GM21381 (cell line): Measurements from ENCODE around the gene RNF213.
"Not testable (repeated sequence)": the region's sequence is repeated elsewhere in the genome, so short reads cannot be mapped to it uniquely, and the experiment has no call there.

Experiments
- ATAC-seq: cut with Tn5 transposase; IDR thresholded peaks from one replicate; pipeline ENCODE4 v1.9.1; 2021; ENCODE audit warnings: mild to moderate bottlenecking, moderate library complexity; ENCODE audit not compliant: unreplicated experiment

Gene RNF213

GRCh38 chr17:80316431-80316830 lies 55.8 kb downstream of the RNF213 start:
- ATAC-seq, result no peak

DNA sequence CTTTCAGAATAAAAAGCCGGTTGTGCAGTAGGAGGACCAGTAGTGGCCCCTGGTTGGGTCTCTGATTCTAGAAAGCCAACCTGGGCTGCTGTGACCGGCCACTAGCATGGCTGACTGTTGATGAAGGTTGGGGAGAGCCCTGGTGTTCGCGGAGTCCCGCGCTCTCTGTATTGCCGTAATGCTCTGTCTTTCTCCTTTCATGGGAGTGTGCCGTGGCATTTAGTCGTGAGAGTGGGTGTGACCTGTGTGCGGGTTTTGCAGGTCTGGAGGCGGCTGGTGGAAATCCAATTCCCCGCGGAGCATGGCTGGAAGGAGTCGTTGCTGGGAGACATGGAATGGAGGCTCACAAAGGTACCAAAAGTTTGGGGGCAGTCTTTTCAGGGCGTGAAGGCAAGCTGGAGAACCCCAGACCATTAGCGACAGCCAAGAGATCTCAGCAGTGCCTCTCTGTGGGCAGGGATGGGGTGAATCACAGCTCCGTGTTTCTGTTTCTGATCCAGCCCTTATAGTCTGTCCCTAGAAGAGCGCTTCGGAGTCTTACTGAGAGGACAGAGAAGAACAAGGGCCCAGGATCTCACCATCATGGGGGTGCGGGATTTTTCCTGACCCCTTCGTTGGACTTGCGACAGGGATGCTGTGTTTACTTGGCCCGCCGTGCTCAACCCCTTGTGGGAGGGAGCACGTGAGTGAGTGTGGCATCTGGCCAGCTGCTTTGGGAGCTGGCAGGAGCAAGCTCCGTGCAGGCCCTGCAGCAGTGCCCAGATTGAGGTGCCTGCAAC lies 56.5 kb downstream of the RNF213 start:
- no peak for ATAC-seq

- ATAC-seq, result no peak
Measured at GRCh38 chr17:80317706-80317980, 57.0 kb downstream of the RNF213 start.

- ATAC-seq, result no peak
Measured at GRCh38 chr17:80318166-80318565, 57.5 kb downstream of the RNF213 start.

- ATAC-seq, result no peak
Measured at GRCh38 chr17:80319262-80319998, 58.8 kb downstream of the RNF213 start.

DNA sequence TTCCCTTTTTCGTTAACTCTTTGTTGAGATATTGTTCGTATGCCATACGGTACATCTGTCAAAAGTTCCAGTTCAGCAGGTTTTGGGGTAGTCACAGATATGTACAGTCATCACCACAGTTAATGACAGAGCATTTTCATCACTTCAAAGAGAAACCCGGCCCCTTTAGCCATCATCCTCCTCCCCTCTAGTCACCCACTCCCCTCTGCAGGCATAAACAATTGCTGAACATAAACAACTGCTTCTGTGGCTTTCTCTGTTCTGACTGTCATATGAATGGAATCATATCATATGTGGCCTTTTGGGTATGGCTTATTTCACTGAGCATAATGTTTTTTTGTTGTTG lies 59.3 kb downstream of the RNF213 start:
- no peak for ATAC-seq

DNA sequence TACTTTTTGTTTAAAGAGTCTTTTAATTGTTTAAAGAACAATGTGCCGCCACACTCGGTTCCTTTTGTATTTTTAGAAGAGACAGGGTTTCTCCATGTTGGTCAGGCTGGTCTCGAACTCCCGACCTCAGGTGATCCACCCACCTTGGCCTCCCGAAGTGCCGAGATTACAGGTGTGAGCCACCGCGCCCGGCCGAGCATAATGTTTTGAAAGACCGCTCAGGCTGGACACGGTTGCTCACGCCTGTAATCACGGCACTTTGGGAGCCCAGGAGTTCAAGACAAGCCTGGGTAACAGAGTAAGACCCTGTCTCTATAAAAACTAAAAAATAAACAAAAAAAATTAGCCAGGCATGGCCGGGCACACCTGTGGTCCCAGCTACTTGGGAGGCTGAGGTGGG lies 59.8 kb downstream of the RNF213 start:
- no peak for ATAC-seq

GRCh38 chr17:80322864-80323263 lies 62.2 kb downstream of the RNF213 start:
- ATAC-seq, result no peak

DNA sequence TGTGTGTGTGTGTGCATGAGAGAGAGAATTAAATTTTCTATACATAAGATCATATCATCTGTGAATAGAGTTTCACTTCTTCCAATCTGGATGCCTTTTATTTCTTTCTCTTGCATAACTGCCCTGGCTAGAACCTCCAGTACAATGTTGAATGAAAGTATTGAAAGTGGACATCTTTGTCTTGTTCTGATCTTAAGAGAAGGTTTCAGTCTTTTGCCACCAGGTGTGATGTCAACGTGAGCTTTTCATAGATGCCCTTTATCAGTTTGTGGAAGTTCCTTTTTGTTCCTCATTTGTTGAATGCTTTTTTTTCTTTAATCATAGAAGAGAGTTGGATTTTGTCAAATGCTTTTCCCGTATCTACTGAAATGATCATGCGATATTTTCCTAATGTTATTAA lies 63.3 kb downstream of the RNF213 start:
- no peak for ATAC-seq

GRCh38 chr17:80327518-80327917 lies 66.9 kb downstream of the RNF213 start:
- no peak for ATAC-seq

DNA sequence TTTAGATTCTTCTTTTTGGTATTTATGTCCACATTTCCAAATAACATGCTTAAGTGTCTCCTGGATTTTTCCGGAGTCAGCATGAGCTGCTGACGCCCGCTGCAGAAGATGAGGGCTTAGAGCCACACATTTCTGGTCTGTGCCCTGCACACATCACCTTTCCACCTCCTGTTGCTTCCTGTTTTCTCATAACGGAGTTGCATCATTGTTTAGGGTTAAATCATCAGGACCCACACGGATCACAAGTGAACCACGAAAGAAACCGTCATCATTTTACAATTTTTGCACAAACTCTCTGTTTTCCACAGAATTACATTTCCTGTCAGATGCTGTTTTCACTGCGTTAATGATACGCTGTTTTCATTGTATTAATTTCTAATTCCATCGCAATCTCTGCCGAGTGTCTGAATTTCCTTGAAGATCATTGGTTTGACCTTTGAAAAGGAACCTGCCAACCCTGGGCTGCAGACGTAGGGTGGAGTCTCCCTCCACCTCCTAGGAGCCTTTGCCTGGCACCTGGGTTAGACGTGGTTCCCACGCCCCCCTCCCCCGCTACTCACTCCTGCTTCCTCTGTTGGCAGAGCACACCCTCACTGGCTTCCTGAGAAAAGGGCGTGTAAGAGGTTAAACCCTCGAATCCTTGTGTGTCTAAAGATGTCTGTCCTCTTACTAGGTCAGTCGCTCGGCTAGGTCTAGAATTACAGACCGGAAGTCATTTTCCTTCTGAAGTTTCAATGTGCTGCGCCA lies 68.2 kb downstream of the RNF213 start:
- ATAC-seq, result no peak

GRCh38 chr17:80329421-80329820 lies 68.8 kb downstream of the RNF213 start:
- ATAC-seq, result not testable (repeated sequence)

DNA sequence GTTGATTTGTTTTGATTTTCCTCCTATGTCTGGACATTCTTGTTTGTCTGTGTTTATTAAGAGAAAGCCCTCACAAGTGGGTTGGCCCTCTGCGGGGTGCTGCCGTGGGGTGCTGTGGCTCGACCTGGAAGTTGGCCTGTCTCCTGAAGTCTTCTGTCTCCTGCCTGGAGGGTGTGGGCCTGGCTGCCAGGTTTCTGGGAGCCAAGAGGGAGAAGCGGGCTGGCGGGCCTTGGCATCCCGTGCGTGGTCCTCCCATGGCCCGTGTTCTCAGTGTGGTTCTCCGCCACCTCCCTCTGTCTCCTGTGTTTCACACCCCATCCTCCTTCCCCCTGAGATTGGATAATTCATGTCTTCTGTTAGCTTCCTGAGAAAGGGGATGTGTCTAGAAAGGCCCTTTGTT lies 69.6 kb downstream of the RNF213 start:
- no peak for ATAC-seq

- ATAC-seq, result not testable (repeated sequence)
Measured at GRCh38 chr17:80330938-80331337, 70.3 kb downstream of the RNF213 start.

DNA sequence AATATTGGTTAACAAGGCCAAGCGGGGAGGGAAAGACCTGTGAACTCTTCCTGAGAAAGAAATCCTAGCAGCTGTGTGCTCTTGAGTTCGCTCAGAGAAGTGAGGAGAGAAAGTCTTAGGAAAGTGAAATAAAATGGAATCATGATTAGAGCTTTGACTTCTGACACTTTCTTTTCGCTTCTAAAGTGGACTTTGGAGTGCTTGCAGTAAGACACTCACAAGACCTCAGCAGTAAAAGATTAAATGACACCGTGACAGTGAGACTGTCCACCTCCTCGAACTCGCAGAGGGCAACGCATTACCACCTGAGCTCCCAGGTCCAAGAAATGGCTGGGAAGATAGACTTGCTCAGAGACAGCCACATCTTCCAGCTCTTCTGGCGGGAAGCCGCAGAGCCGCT lies 71.2 kb downstream of the RNF213 start:
- no peak for ATAC-seq

GRCh38 chr17:80337195-80337895 lies 76.7 kb downstream of the RNF213 start:
- no peak for ATAC-seq

DNA sequence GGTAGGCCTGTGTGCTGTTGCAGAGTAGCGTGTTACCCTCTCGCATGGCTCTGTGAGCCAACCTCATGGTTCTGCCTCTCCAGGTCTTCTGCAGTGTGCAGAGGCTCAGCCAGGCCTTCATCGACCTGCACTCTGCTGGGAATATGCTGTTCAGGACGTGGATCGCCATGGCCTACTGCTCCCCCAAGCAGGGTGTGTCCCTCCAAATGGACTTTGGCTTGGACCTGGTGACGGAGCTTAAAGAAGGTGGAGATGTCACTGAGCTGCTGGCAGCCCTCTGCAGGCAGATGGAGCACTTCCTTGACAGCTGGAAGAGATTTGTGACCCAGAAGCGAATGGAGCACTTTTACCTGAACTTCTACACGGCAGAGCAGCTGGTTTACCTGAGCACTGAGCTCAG lies 78.5 kb downstream of the RNF213 start:
- ATAC-seq, result no peak

DNA sequence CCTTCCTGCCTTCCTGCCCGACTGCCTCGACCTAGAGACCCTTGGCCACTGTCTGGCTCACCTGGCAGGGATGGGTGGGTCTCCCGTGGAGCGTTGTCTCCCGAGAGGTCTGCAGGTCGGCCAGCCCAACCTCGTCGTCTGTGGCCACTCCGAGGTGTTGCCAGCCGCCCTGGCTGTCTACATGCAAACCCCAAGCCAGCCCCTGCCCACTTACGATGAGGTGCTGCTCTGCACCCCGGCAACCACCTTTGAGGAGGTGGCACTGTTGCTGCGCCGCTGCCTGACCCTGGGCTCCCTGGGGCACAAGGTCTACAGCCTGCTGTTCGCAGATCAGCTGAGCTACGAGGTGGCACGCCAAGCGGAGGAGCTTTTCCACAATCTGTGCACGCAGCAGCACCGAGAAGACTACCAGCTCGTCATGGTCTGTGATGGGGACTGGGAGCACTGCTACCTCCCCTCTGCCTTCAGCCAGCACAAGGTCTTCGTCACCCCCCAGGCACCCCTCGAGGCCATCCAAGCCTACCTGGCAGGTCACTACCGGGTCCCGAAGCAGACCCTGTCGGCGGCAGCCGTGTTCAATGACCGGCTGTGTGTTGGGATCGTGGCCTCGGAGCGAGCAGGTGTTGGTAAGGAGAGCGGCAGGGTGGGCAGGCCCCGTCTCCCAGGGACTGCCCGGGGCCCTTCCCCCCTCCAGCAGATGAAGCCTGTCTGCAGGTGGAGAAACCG lies 79.2 kb downstream of the RNF213 start:
- no peak for ATAC-seq

GRCh38 chr17:80345321-80345720 lies 84.7 kb downstream of the RNF213 start:
- no peak for ATAC-seq

DNA sequence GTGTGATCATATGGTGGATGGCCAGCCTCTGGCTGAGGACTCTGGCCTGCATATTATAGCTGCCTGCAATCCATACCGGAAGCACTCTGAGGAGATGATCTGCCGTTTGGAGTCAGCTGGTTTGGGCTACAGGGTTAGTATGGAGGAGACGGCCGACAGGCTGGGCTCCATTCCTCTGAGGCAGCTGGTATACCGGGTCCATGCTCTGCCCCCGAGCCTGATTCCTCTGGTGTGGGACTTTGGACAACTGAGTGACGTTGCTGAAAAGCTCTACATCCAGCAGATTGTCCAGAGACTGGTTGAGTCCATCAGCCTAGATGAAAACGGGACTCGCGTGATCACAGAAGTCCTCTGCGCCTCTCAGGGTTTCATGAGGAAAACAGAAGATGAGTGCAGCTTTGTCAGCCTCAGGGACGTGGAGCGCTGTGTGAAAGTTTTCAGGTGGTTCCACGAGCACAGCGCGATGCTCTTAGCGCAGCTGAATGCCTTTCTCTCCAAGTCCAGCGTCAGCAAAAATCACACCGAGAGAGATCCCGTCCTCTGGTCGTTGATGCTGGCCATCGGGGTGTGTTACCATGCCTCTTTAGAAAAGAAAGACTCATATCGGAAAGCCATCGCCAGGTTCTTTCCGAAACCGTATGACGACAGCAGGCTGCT lies 85.3 kb downstream of the RNF213 start:
- ATAC-seq, result no peak
